GM18873 (cell line): Measurements from ENCODE around the gene GDPD4.

Source experiments
- ATAC-seq: cut with Tn5 transposase; IDR thresholded peaks from one replicate; pipeline ENCODE4 v1.9.1; 2021; ENCODE audit warnings: mild to moderate bottlenecking, moderate library complexity, moderate number of reproducible peaks; ENCODE audit not compliant: unreplicated experiment, low FRiP score

Gene GDPD4

DNA sequence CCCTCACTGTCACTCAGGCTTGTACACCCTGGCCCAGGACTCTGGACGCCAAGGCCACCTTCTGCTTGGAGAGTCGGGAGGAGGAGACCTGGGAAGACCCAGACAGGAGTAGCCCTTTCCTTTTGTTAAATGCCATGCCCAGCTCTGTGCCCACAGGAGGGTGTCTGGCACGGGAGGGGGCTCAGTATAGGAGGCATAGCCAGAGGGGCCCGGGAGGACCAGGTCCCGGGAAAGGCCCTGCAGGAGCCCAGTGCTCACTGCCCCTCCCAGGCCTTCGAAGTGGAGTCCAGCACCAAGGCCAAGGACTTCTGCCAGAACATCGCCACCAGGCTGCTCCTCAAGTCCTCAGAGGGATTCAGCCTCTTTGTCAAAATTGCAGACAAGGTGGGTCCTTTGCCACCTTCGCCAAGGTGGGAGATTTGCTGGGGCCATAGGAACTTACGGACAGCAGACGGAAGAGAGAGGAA is 94.4 kb downstream of the GDPD4 start:
- ATAC-seq, result no peak

DNA sequence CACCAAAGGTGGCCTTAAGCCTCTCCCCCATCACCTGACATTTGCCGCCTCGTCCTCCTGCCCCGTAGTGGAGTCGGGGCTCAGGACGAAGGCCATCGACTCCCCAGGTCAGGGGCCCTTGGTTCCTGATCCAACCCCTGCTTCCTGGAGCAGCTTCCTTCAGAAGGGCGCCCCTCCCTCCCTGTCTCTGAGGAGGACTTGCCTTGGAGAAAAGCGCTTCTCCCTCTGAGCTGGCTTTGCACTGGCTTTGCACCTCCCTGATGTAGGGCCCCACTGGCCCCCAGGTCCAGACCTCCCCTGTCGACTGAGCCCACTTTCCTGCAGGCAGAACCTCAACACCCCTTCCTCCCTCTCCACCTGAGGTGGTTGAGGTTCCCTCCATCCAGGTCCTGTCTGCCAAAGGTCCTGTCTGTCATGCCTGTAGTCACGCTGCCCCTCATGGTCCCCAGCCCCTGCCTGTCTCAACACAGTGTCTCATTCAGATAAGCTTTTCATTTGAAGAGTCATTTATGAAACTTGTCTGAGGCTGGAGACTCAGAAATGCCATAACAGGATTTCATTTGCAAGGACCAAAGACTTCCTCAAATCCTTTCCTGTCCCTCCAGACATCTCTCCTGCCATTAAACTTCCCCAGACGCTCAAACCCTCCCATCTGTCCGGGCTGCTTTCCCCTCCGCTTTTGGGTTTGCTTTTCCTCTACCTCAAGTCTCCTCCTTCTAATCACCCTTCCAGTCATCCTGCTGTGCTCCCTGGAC is 95.0 kb downstream of the GDPD4 start:
- ATAC-seq, result no peak

DNA sequence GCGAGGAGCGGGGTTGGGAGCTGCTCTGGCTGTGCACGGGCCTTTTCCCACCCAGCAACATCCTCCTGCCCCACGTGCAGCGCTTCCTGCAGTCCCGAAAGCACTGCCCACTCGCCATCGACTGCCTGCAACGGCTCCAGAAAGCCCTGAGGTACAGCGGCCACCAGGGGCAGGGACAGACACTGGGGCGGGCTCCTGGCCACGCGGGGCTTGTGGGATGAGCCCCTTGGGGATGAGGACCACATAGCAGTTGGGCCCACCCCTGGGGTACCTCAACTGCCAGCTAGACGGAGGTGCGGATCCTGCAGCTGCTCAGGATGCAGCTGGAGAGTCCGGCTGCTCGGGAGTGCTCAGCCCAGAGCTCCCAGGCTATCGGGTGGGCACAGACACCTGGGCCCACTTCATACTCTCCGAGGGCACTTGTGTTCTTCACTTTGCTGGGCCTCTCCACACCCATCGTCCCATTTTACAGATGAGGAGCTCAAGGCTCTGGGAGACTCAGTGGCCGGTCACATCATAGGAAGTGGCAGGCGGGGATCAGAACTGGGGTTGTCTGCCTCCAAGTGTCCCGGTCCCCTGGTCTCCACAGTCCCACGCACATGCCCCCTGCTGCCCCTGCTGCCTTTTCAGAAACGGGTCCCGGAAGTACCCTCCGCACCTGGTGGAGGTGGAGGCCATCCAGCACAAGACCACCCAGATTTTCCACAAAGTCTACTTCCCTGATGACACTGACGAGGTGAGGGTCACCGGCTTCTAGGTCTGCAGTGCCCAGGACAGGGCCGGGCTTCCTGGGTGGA is 95.8 kb downstream of the GDPD4 start:
- no peak for ATAC-seq

GRCh38 chr11:77204754-77205466 is 96.6 kb downstream of the GDPD4 start:
- no peak for ATAC-seq

- ATAC-seq, result no peak
Observed at GRCh38 chr11:77203901-77204753, 97.4 kb downstream of the GDPD4 start.

- ATAC-seq, result no peak
Observed at GRCh38 chr11:77202941-77203900, 98.3 kb downstream of the GDPD4 start.

DNA sequence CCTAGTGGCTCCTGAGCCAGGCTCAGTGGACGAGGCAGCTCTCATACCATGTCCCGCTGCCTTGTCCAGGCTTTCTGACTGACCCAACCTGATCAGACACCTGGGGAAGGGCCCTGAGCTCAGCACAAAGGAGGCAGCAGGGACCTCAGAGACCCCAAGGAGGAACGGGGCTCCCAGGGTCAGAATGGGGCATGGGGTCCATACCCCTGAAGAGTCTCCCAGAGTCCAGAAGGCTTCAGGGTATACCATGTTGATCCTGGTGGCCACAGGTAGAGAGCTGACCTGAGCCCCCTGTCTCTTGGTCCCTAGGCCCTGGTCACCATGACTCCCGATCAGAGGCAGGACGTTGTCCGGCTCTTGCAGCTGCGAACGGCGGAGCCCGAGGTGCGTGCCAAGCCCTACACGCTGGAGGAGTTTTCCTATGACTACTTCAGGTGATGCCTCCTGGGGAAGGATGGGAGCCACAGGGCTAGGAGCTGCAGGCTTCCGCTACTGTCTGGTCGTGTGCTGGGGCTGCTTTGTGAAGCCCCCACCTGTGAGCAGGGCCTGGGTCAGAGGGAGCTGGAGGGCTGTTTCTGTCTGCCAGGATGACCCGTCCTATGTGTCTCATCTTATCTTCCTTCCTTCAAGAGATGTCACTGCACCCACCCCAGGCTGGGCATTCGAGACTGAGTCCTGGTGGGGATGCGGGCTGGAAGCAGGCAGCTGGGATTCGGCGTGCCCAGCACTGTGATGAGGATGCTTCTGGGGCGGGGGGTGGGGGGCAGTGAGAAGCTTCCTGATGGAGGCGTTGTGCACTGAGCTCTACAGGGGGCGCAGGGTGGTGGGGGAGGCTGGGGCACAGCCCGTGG is 99.3 kb downstream of the GDPD4 start:
- no peak for ATAC-seq

DNA sequence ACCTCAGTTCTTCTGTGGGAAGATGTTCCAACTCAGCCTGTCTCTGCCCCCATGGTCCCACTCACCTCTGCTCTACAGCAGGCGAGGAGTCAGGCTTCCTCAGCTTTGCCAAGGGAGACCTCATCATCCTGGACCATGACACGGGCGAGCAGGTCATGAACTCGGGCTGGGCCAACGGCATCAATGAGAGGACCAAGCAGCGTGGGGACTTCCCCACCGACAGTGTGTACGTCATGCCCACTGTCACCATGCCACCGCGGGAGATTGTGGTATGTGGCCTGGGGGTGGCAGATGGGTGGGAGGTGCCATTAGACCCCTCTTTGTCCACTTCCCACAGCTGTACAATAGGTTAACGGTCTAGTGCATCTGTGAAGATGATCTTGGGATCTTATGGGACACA is 100.1 kb downstream of the GDPD4 start:
- ATAC-seq, result no peak

DNA sequence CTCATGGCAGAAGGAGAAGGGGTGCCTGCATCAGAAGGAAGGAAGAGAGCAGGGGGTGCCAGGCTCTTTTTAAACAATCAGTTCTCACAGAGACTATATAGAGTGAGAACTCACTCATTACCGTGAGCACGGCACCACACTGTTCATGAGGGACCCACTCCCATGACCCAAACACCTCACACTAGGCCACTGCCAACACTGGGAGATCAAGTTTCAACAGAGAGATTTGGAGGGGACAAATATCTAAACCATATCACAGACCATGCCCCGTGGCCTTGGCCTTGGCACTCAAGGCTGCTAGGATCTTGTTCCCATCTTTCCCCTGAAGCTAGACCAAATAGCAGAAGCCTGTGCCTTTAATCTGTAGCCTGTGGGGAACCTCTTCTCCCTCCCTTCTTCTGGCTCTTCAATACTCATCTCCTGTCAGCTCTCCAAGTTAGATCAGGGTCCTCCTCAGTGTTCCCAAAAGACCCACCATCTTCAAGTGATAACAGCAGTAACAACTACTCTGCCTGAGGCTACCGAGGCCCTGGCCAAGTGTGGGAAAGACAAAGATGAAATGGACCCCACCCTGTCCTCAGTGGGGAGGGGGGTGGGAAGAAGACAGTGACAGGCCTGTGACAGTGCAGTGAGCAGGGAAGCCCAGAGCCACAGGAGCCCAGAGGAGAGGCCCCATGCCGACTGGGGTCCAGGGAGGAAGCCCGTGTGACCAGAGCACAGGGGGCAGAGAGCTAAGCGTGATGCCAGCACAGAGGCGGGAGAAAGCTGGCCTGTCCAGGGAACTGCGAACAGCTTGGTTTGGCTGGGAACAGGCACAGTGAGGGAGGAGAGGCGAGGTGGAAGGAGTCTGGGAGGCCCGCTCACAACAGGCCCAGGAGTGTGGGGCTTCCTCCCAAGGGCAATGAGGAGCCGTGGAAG is 100.9 kb downstream of the GDPD4 start:
- no peak for ATAC-seq

DNA sequence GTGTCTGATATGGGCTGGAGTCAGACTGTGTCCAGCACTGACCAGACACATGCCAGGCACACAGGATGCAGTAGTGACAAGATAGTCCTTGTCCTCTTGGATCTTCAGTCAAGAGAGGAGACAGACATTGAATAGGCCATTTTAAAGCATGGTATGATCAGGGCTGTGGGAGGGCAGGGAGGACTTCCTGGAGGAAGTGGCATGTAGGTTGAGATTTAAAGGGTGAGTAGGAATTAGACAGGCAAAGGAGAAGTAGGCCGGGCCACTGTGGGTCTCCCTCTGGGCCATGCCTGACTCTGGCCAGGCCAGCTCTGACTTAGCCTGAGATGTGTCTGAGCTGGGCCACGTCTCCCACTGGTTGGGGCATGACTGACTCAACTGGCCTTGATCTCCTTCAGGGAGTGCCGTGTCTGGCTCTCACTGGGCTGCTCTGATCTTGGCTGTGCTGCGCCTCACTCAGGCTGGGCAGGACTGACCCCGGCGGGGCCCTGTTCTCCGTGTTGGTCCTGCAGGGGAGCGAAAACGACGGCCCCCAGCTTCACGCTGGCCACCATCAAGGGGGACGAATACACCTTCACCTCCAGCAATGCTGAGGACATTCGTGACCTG is 102.2 kb downstream of the GDPD4 start:
- no peak for ATAC-seq

DNA sequence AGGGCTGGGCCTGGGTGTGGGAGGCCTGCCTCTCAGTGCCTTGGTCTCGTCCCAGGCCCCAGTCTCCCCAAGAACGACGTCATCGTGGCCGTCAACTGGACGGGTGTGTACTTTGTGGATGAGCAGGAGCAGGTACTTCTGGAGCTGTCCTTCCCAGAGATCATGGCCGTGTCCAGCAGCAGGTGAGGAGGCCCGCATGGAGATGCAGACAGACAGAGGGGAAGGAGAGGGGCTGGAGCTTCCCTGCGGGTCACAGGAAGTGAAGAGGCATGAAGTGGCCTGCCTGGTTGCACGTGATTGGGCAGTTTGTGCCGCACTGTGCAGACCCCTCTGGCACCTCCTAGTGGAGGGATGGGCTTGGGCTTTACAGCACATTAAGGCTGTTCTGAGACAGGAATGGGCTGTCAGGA is 103.0 kb downstream of the GDPD4 start:
- ATAC-seq, result no peak

DNA sequence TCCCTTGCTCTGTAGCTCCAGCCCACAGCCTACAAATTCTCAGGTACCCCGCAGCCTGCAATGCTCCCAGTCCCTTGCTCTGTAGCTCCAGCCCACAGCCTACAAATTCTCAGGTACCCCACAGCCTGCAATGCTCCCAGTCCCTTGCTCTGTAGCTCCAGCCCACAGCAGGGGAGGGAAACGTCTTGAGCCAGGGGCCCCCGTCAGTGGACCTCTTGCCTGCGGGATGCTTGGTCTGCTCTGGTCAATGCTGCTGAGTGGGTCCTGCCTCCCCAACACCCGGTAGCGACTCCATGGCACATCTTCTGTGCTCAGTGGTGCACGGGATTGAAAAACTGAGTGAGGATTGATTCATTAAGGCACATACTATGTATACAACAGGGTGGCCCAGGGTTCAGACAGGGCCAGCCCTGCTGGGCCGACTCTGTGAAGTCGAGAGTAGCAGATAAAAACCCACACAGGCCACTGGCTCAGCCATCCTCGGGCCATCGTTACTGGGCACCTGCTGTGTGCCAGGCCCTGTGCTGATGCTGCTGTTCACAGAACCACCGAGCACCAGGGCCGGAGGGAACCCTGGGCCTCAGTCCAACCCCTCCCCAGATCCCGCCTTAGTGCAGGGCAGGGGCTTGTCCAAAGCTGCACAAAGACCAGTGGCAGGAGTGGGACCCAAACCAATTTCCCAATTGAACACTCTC is 103.7 kb downstream of the GDPD4 start:
- no peak for ATAC-seq

DNA sequence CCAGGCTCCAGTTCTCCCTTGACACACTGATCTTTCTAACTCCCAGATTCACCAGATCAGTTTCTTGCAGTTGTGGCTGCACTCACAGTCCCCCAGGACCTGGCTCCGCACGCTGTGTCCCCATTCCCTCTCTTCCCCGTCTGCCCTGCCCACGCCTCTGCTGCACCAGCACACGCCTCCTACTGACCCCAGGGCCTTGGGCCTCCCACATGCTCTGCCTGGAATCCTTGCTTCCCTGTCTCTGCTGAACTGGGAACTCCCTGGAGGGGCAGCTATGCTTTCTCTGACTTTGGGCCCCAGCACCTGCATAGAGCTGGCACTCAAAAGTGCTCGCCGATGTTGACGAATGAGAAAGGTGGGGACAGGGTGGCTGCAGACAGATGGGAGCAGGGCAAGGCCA is 104.5 kb downstream of the GDPD4 start:
- ATAC-seq, result no peak

GRCh38 chr11:77195071-77195755 is 106.3 kb downstream of the GDPD4 start:
- ATAC-seq, result no peak

DNA sequence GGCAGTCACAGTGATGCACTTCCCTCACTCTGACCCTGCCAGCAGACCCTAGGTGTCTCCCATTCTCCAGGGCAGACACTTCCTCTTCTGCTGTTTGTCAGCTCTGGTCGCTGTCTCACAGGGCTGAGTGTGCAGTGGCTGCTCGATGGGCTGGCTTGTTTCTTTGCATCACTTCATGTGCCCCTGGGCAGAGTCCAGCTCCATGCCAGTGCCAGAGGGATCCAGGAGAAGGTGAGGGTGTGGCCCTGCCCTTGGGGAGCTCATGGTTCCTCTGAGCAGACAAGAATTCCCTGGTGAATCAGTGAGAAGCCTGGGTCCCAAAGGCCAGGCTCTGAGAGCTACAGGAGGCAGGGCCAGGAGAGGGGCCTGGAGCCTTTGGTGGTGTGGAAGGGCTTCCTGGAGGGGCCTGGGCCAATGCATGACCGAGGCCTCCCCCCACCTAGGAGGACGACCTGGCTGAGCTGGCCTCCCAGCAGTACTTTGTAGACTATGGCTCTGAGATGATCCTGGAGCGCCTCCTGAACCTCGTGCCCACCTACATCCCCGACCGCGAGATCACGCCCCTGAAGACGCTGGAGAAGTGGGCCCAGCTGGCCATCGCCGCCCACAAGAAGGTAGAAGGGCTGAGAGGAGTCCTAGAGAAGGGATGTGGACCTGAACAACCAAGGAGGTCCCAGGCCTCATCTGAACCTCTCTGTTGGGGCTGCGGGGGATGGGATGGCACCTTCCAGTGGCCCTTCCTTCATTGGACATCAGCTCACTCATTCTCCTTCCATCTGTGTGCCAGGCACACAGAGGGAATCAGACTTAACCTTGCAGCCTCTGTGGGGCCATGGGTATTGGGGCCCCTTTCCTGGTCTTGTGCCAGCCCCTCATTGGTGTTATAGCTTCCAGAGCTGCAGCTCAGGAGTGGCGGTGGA is 107.3 kb downstream of the GDPD4 start:
- no peak for ATAC-seq
